ENCODE measurements around the gene KCNK3. TPM values are rescaled to one million over a fixed set of nuclear protein-coding genes. Genes with fewer than 3 reads are reported as not detected.
A peak's percentile ranks its signal among the peaks of the same experiment; 100 is the strongest.
"Not testable (repeated sequence)": the region's sequence is repeated elsewhere in the genome, so short reads cannot be mapped to it uniquely, and the experiment has no call there.

Gene KCNK3
- total RNA-seq, 2 donors from 2014 or later: not detected

DNA sequence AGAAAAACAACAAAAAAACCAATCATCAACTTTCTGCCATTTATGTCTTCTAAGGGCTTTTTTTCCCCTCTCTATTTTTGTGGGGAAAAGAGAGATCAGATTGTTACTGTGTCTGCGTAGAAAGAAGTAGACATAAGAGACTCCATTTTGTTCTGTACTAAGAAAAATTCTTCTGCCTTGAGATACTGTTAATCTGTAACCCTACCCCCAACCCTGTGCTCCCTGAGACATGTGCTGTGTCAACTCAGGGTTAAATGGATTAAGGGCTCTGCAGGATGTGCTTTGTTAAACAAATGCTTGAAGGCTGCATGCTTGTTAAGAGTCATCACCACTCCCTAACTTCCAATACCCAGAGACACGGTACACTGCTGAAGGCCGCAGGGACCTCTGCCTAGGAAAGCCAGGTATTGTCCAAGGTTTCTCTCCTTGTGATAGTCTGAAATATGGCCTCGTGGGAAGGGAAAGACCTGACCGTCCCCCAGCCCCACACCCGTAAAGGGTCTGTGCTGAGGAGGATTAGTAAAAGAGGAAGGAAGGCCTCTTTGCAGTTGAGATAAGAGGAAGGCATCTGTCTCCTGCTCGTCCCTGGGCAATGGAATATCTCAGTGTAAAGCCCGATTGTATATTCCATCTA lies 57.4 kb downstream of the KCNK3 start:
- H3K36me3 Mint-ChIP-seq; H3K9me3 Mint-ChIP-seq; H3K27ac Mint-ChIP-seq; DNase-seq (ENCODE audit: low spot score in 2 of 2); ATAC-seq: not testable (repeated sequence)

DNA sequence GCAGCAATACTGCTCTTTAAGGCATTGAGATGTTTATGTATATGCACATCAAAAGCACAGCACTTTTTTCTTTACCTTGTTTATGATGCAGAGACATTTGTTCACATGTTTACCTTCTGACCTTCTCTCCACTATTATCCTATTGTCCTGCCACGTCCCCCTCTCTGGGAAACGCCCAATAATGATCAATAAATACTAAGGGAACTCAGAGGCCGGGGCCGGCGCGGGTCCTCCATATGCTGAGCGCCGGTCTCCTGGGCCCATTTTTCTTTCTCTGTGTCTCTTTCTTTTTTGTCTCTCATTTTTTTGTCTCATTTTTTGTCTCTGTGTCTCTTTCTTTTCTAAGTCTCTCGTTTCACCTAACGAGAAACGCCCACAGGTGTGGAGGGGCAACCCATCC lies 57.9 kb downstream of the KCNK3 start:
- H3K36me3 Mint-ChIP-seq; DNase-seq (ENCODE audit: low spot score in 2 of 2); H3K27ac Mint-ChIP-seq; ATAC-seq; H3K9me3 Mint-ChIP-seq: not testable (repeated sequence)

DNA sequence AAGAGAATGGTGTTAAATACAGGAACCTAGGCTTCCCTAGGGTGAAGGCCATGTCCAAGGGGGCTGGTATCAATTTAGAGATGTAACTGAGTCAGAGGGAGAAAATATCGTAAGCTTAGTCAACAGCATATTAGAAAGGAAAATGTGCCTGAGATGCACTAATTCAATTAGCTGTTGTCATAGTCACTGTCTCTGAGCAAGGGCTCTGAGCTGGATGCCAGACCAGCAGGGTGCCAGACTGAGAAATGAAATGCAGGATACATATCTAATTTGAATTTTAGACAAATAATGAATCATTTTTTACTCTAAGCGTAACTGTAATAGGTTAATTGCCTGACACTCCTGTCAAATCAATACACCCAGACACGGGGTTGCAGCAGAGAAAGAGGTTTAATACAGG lies 60.1 kb downstream of the KCNK3 start:
- ATAC-seq: no peak
- Mint-ChIP-seq H3K27ac (no peak overlapping the region), H3K9me3 (no peaks in the 10 kb centered on the region)

DNA sequence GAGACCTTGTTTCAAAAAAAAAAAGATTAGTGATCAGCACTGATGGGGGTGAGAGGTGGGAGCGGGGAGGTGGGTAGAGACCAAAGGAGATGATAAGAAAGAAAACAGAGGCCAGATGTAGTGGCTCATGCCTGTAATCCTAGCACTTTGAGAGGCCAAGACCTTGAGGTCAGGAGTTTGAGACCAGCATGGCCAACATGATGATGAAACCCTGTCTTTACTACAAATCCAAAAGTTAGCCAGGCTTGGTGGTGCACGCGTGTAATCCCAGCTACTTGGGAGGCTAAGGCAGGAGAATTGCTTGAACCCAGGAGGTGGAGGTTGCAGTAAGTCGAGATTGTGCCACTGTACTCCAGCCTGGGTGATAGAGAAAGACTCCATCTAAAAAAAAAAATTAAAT lies 62.0 kb downstream of the KCNK3 start:
- peak overlapping the region in 1 of 2 donors; percentile 53 for H3K27ac Mint-ChIP-seq
- ATAC-seq (no peak), DNase-seq (ENCODE audit: low spot score in 2 of 2) (no peak)
- no peaks in the 10 kb centered on the region for H3K36me3 Mint-ChIP-seq
- H3K9me3 Mint-ChIP-seq: no peaks in the 10 kb centered on the region

More for the DNA sequence above, 60.1 kb downstream of the KCNK3 start:
- no peak for DNase-seq (ENCODE audit: low spot score in 2 of 2)
- H3K36me3 Mint-ChIP-seq: no peaks in the 10 kb centered on the region

DNA sequence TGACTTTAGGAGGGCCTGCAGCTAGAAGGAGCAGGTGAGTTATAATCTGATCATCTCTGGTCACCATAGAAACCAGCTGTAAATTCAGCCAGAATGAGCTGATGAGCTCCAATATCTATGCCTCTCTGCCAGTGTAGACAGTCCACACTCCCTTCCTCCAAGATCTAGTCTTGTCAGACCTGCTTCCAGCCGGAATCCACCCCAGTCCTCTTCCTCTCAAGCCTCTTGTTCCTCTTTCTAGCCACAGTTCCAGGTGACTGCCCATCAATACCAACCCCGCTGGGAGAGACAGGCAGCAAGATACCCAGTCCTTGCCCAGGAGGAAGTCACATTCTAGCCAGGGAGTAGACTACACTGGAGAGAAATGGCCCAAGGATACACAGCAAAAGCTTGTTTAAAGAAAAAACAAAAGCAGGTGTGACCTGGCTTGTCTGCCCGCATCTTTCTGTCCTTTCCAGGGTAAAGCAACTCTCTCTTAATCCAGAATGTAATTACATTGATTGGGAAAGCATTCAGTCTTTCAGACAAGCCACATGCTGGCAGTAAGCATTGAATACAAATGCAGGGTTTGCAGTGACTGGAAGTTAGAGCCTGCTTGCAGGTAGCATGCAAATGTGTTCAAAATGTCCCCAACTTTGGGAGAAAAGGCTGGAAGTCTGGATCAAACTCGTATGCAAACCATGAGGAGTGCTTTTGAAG lies 62.6 kb downstream of the KCNK3 start:
- DNase-seq (ENCODE audit: low spot score in 2 of 2) (no peak), ATAC-seq (no peak)
- no peaks in the 10 kb centered on the region for H3K36me3 Mint-ChIP-seq
- H3K27ac Mint-ChIP-seq: peak overlapping the region in 1 of 2 donors; percentile 53
- H3K9me3 Mint-ChIP-seq: no peaks in the 10 kb centered on the region

DNA sequence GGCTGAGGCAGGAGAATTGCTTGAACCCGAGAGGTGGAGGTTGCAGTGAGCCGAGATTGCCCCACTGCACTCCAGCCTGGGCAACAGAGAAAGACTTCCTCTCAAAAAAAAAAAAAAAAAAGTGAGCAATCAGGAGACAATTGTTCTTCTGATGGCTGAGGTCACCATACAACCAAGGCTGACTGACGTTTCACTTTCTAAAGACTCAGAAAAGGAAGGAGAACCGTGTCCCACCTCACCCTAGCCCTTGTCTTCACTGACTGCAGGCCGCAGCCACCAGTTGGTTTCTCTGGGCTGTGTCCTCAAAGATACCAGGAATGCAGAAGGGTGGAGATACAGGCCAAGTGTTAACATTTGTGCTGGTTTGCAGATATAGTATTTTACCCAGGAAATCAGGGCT lies 63.8 kb downstream of the KCNK3 start:
- no peak for ATAC-seq
- no peak for DNase-seq (ENCODE audit: low spot score in 2 of 2)
- no peaks in the 10 kb centered on the region for H3K9me3 Mint-ChIP-seq
- H3K36me3 Mint-ChIP-seq: no peaks in the 10 kb centered on the region
- no peak overlapping the region for H3K27ac Mint-ChIP-seq

DNA sequence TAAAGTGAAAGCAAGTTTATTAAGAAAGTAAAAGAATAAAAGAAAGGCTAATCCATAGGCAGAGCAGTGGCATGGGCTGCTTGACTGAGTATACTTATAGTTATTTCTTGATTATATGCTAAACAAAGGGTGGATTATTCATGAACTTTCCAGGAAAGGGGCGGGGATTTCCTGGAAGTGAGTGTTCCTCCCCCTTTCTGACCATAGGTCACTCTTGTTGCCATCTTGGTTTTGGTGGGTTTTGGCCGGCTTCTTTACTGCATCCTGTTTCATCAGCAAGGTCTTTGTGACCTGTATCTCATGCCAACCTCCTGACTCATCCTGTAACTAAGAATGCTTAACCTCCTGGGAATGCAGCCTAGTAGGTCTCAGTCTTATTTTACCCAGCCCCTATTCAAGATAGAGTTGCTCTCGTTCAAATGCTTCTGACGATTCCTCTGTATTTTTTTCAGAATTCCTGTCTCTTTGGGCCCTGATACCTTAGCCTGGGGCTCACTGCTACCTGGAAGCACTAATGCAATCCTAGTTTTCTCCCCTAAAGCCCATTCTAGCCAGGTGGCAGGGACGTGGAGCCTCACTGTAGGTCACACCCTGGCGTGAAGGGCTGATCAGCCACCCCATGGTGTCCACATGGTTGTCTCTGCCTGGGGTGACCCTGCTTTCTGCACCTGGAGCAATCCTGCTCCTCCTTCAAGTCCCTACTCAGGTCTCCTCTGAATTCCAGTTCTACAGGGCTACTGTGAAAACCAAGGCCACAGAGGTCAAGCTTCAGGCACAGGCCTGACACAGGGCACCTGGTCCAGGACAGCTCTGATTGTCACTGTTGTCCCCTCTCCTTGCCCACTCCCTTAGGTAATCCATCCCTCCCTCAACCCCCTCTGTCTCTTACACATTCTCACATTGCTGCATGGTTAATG lies 65.6 kb downstream of the KCNK3 start:
- peak in 1 of 2 donors; percentile 76 for DNase-seq (ENCODE audit: low spot score in 2 of 2)
- no peaks in the 10 kb centered on the region for H3K9me3 Mint-ChIP-seq
- peak; percentile 52 to 90 for ATAC-seq
- H3K36me3 Mint-ChIP-seq: no peaks in the 10 kb centered on the region
- H3K27ac Mint-ChIP-seq: peak overlapping the region; percentile 61 to 71

DNA sequence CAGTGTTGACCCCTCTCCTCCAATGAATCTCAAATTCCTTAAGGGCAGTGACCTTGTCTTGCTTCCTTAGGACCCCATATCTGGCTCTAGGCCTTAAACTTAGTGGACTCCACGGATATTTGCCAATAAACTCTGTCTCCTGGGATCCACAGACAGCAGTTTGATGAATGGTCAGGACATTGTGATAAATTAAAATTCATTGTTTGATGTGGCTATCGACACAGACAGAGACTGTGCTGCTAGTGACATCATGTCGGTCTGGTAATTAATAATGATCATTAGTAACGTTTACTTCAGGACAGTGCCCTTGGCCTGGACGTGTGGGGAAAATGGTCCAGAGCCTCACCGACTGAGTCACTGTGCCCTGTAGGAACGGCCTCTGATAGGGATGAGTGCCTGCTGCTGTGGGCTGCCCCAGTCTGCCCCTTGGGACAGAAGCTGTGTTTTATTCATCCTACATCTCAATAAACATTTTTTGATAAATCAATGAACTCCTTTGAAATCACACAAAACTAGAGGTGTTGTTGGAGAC lies 66.3 kb downstream of the KCNK3 start:
- ATAC-seq: no peak
- DNase-seq (ENCODE audit: low spot score in 2 of 2): no peak
- Mint-ChIP-seq H3K9me3 (no peaks in the 10 kb centered on the region), H3K36me3 (no peaks in the 10 kb centered on the region), H3K27ac (peak overlapping the region in 1 of 2 donors; percentile 71)

DNA sequence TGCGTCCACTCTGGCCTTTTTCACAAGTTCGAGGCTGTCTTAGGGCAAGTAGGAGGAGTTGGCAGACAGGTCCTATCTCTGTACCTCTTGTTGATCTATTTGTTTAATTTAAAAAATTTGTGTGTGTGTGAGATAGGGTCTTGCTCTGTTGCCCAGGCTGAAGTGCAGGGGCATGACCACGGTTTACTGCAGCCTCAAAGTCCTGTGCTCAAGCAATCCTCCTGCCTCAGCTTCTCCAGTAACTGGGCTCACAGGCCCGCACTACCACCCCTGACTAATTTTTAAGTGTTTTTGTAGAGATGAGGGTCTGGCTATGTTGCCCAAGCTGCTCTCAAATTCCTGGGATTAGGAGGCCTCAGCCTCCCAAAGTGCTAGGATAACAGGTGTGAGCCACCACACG lies 67.3 kb downstream of the KCNK3 start:
- no peaks in the 10 kb centered on the region for H3K9me3 Mint-ChIP-seq
- no peak overlapping the region for H3K27ac Mint-ChIP-seq
- H3K36me3 Mint-ChIP-seq: peaks cover 4 to 5% of the 10 kb centered on the region in 2 donors
- no peak for ATAC-seq
- DNase-seq (ENCODE audit: low spot score in 2 of 2): no peak

DNA sequence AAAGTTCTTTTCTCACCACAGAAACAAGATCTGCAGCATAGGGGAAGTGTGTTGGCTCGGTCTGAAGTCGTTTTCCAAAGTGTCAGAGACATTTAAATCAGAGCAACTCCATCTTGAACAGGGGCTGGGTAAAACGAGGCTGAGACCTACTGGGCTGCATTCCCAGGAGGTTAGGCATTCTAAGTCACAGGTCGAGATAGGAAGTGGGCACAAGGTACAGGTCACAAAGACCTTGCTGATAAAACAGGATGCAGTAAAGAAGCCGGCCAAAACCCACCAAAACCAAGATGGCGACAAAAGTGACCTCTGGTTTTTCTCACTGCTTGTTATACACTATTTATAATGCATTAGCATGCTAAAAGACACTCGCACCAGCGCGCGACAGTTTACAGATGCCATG lies 68.5 kb downstream of the KCNK3 start:
- H3K36me3 Mint-ChIP-seq; DNase-seq (ENCODE audit: low spot score in 2 of 2); H3K9me3 Mint-ChIP-seq; ATAC-seq; H3K27ac Mint-ChIP-seq: not testable (repeated sequence)

DNA sequence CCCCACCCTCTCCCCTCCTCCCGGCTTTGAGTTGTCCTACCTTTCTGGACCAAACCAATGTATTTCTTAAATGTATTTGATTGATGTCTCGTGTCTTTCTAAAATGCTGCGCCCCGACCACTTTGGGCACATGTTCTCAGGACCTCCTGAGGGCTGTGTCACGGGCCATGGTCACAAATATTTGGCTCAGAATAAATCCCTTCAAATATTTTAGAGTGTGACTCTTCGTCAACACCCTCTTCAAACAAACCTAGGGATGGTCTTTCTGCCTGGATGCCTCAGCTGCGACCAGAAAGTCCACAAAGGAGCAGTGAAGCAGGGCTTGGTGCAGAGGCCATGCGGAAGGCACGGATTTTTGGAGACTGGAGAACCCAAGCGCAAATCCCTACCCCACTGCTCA lies 70.5 kb downstream of the KCNK3 start:
- no peak for ATAC-seq
- DNase-seq (ENCODE audit: low spot score in 2 of 2): no peak
- no peak overlapping the region for H3K27ac Mint-ChIP-seq
- H3K9me3 Mint-ChIP-seq: no peaks in the 10 kb centered on the region
- peaks cover 4 to 5% of the 10 kb centered on the region in 2 donors for H3K36me3 Mint-ChIP-seq

DNA sequence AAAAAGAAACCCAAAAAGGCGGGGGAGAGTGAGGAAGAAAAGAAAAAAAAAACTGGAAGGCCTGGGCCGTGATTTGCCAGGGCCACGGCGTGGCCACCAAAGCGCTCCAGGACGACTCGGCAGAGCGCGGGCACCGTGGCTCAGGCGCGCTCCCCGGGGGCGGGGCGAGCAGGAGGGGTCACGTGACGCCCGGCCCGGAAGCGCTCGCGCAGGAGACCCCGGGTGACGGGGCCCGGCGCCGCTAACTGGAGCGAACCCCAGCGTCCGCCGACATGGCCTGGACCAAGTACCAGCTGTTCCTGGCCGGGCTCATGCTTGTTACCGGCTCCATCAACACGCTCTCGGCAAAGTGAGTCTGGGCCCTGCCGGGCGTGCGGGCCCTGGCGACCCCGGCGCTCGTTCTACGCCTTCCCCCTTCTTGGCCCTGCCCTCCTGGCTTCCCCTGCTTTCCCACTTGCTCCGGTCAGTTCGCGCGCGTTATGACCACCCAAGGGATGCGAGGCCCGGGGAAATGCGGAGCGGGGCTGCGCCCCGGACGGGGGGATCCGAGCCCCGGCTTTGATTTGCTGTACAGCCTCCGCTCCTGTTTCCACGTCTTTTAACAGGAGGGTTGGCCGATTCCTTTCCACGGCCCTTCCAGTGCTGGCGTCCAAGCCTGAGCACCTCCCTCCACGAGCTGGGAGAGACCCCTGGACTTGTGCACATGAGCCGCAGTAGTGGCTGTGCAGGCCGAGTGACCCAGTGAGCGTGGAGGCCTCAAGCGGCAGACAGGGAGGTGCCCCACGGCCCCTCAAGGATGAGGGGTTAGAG lies 71.8 kb downstream of the KCNK3 start, which contains the start of gene SLC35F6:
SLC35F6 (plus strand) TSS at position 207 of the 810 bp plus-strand sequence; CDS start at position 273, 66 bp downstream.
- Mint-ChIP-seq H3K27ac (peak within 1 kb of the TSS; percentile 95 to 99), H3K36me3 (peaks cover 4 to 5% of the 10 kb centered on the region in 2 donors), H3K9me3 (no peaks in the 10 kb centered on the region)
- ATAC-seq: peak; percentile 90 to 97
- DNase-seq (ENCODE audit: low spot score in 2 of 2): peak; percentile 86

DNA sequence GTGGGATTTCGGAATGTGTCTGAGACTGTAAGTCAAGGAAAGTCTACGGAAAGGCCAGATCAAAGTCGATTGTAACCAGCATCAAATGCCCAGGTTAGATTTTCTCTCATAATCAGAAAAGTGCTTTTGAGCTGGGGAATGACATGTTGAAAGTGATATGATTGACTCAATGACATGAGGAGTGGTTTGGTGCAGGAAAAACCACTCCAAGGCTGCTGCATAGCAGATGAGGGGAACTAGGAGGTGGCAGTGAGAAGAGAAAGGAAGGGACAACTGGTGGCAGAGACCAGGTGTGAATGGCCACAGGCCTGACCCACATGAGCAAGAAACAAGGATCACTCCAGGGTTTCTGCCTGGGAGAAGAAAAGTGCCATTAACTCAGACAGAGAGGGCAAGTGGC lies 72.4 kb downstream of the KCNK3 start:
- peak overlapping the region; percentile 95 to 99 for H3K27ac Mint-ChIP-seq
- peak in 1 of 2 donors; percentile 56 for ATAC-seq
- peaks cover 4 to 5% of the 10 kb centered on the region in 2 donors for H3K36me3 Mint-ChIP-seq
- no peaks in the 10 kb centered on the region for H3K9me3 Mint-ChIP-seq
- no peak for DNase-seq (ENCODE audit: low spot score in 2 of 2)

DNA sequence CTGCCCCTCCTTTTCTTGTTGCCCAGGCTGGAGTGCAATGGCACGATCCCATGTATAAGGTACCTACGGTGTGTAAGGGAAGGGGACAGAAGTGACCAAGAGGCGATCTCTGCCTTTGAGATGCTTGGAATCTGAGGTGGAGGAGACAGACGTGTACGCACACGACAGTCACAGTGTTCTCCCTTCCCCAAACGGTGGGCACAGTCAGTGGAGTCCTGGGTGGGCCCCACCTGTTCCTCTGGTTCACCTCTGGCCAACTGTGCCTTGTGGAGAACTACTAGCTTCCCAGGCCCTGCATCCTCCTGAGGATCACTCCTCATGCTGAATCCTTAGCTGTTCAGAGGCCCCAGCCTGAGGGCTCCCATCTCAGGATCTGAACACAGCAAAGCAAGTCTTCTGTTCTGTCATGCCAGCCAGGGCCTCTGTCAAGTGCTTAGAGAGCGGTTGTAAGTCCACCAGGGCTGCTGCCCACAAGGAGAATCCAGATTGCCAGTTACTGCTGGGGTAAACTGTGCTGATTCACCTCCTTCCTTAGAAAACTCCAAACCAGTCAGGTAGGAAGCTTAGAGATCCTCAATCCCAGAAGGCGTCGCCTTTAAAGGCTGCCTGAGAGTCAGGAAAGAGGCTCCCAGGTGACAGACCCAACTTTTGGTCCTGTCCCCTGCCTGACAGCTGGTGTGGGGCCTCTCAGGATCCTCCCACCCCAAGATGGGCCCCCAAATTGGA lies 73.1 kb downstream of the KCNK3 start:
- peak overlapping the region in 1 of 2 donors; percentile 95 for H3K27ac Mint-ChIP-seq
- DNase-seq (ENCODE audit: low spot score in 2 of 2) (no peak), ATAC-seq (no peak)
- H3K36me3 Mint-ChIP-seq: peaks cover 4 to 5% of the 10 kb centered on the region in 2 donors
- no peaks in the 10 kb centered on the region for H3K9me3 Mint-ChIP-seq

DNA sequence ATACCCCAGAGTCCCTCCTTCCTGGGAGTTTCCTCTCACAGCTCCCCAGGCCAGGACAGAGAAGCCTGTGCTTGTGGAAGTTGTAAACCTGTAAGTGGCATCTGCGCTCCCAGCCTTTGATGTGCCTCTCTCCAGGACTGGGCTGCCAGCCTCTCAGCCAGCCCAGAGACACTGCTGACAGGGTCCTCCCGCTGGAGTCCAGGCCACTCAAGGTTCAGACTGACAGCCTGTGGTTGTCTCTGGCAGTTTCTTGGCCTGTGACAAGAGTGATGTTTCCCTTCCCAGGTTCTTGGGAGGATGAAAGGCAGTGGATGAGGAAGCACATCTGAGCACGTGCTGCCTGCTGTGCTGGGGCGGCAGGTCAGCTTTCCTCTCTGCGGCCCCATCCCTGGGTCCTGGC lies 74.6 kb downstream of the KCNK3 start:
- DNase-seq (ENCODE audit: low spot score in 2 of 2): no peak
- H3K27ac Mint-ChIP-seq: no peak overlapping the region
- H3K36me3 Mint-ChIP-seq: peaks cover 4 to 5% of the 10 kb centered on the region in 2 donors
- no peaks in the 10 kb centered on the region for H3K9me3 Mint-ChIP-seq
- no peak for ATAC-seq
